Dermis blood vessel endothelial cell (primary cell): ENCODE data around the gene TMEM14C. TPM values are rescaled to one million over a fixed set of nuclear protein-coding genes. Genes with fewer than 3 reads are reported as not detected.

ENCODE experiments used
- DNase-seq: peaks from one replicate; pipeline ENCODE4 v3.0.0; 2010
- total RNA-seq: library from RNA; depleted of rRNA; stranded (reverse); fragments of >200 nt; gene quantifications from 2 replicates; pipeline ENCODE4 v1.2.3, GENCODE V29; 2014

Gene TMEM14C
- total RNA-seq, 1 donor from 2014 or later = 117 TPM

DNA sequence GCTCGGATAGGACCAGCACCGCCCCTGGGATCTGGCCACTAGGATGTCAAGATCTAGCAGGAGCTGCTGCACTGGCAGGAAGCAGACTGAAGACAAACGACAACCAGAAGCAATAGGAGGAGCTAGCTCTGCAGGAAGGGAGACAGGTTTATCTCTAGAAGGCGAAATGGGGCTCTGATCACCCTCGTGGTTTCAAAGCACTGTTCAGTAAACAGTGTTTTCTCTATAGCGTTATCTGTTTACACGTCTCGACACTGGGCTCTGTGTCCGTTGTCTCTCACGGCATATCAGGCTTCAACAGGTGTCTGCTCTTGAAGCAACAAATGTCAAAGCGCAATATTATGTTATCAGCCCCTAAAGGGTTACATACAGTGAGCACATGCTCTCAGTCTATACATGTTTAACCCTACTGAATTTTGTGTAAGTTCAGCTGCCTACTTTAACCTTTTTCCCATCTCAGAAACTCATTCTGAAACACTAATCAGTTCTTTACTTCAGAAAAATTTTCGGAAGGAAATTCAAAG lies 48.6 kb downstream of the TMEM14C start:
- DNase-seq = no peak

DNA sequence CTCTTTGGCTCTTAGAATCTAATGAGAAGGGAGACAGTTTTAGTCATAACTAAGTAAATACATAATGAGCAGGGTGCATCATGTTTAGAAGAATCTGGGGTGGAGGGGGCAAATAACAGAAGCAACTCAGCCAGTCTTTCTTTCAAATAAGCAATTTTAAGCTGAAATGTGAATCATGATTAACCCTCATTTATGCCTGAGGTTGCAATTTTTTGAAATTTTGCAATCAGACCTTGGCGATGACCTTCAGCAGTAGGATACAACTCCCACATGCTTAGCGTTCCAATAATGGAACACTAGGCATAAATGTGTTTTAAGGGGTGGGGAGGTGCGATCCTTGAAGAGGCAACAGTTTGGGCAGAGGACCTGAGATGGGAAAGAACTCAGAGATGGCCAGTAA lies 55.4 kb downstream of the TMEM14C start:
- no peak for DNase-seq

DNA sequence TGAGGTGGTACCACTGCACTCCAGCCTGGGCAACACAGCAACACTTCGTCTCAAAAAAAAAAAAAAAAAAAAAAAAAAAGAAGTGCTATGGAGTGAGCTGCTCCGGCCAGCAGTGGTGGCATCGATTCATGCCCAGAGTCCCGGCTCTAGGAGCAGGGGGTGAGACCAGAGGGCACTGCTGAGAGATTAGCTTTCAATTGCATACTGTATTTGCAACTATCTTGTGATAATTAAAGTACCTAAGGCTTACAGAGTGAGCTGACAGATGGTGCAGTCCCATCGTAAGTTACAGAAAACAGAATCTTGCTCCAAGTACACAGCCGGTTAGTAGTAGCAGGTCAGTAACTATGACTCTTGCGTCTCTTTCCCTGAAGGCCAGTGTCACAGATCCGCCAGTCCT lies 56.2 kb downstream of the TMEM14C start:
- no peak for DNase-seq

Other genes with a start within 250 kb of the TMEM14C start
- 42.2 and 53.9 TPM in 2 replicates for gene GCNT2, start 201.7 kb upstream of the TMEM14C start, total RNA-seq
- 0.42 TPM in 1 of 2 replicates, not detected in the other for gene C6orf52, start 28.5 kb upstream of the TMEM14C start, total RNA-seq
- 11.2 and 17.5 TPM in 2 replicates for gene PAK1IP1, start 28.1 kb upstream of the TMEM14C start, total RNA-seq
- gene TMEM14B, start 24.7 kb downstream of the TMEM14C start, total RNA-seq = 47.7 and 69.6 TPM in 2 replicates
- under 0.01 and 0.09 TPM in 2 replicates for gene MAK, start 115.5 kb downstream of the TMEM14C start, total RNA-seq
- not detected in 2 replicates for gene GCM2, start 159.0 kb downstream of the TMEM14C start, total RNA-seq
- gene SYCP2L, start 164.0 kb downstream of the TMEM14C start, total RNA-seq = 0.17 TPM in 1 of 2 replicates, not detected in the other